GM18873 (cell line): ENCODE measurements around the gene COLEC12.

Experiments
- ATAC-seq: cut with Tn5 transposase; IDR thresholded peaks from one replicate; pipeline ENCODE4 v1.9.1; 2021; ENCODE audit warnings: mild to moderate bottlenecking, moderate library complexity, moderate number of reproducible peaks; ENCODE audit not compliant: unreplicated experiment, low FRiP score

COLEC12 gene

DNA sequence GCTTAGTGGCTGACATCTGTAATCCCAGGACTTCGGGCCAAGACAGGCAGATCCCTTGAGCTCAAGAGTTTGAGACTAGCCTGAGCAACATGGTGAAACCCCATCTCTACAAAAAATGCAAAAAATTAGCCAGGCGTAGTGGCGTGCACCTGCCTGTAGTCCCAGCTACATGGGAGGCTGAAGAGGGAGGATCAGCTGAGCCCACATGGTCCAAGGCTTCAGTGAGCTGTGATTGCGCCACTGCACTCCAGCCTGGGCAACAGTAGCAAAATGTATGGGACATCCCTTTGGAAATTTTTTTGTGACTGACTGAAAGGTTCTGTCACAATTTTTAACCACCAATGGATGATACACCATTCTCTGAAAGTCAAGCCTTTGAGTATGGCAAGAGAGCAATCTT, 6.3 kb upstream of the COLEC12 start:
- ATAC-seq = no peak

GRCh38 chr18:506264-506663, 5.8 kb upstream of the COLEC12 start:
- ATAC-seq = no peak

DNA sequence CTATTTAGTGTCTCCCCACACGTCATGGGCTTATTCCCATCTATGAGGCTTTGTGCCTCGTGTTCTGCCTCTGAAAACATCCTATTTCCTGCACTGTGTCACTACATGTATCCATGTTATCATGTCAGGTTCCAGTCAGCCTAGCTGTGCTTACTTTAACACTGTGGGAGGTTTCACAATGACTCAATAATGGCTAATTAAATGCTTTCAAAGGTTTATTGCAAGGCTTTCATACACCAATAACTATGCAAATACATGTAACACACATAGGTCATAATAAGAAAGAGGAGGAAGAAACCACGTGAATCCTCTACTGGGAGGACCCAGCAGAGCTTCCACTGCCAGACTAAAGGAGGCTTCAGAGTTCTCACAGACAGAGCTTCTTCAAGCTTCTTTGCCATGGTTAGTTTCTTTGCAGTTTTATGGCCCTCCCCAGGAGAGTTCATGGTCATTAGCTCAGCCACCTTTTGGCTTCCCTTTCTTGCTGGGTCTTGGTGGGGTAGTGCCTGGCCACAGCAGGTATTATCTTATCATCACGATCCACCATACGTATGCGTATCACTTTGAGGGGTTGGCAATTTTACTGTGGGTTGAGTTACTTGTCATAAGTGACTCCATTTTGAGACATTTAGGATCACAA, 5.1 kb upstream of the COLEC12 start:
- ATAC-seq = peak; percentile 96

DNA sequence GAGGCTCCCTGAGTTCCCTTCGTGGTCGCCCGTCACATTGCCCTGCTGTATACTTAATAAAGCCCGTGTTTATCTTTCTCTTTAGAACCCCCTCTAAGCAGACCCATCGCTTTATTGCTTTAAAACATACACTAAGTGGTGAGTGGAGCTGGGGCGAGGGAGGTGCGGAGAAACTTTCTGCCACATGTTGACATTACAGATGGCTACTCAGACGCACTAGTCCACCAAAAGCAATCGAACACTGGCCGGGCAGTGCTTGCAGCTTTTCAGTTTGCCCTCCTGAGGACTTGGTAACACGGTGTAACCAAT, 859 bp upstream of the COLEC12 start:
- ATAC-seq = no peak

DNA sequence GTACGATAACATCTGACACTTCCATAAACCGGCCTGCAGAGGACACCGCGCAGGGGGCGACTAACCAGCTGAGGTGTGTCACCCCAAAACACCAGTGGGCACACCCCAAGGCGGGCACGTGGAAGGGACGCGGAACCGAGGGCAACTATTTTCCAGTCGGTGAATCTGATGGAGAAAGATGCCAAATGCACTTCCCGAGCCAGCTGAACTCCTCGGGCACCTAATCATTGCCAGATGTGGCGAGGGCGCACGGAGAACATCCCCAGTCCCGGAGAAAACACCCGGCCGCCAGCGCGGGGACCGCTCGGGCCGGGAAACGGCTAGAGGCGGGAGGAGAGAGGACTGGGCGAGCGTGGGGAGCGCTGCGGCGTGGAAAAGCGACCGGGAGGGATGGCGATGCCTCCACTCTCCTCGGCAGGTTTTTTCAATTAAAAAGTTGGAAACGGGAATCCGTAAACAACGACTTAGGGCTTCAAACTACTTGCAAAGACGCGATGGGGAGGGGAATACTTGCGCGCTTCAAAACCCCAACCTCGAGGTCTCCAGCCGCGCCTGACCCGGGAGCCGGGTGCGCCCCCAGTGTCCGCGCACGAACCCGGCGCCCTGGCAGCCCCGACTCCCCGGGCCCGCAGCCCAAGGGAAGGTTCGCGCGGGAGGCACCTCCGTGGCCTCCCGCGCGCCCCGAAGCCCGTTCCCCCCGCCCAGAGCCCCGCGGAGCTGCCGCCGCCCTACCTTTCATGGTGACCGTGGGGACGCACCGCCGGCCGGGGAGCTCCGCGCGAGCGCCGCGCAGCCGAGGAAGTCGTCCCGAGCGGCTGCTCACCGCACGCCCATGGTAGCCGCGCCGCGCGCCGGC, 497 bp downstream of the COLEC12 start:
- ATAC-seq = no peak

DNA sequence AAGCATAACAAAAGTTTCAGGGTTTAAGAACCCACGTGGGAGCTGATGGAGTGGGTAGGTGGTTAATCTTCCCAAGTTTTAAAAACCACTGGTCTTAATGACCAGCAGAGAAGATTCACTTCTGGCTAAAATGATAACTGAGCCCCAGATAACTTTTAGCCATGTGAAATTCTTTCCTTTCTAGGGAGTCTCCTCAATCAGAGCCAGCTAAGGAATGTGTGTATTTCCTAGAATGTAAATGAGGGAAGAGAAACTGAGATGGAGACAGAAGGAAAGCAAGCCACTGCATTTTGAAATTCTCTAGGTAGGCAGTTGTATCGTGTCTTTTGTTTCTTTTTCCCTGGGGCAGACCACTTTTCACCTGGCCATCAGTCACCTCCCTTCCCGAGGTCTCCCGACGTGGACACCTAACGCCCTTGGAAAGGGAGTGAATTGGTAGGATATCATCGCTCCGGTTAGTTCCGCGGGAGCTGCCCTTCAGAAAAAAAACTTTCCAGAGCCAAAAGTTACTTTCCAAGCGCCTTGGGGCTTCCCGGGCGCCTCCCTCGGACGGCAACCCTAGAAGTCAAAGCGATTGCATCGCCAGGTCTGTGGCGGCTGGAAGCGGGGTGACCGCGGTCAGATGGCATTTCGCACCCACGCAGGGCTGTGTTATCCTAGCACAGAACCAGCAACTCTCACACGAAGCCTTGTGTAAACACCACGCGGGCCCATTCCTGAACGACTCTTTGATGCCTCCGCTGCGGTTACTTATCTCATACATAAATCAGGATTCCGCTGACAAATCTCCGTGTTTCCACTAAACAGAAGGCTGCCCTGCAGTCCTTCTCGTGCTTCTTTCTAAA, 1.3 kb downstream of the COLEC12 start:
- no peak for ATAC-seq

DNA sequence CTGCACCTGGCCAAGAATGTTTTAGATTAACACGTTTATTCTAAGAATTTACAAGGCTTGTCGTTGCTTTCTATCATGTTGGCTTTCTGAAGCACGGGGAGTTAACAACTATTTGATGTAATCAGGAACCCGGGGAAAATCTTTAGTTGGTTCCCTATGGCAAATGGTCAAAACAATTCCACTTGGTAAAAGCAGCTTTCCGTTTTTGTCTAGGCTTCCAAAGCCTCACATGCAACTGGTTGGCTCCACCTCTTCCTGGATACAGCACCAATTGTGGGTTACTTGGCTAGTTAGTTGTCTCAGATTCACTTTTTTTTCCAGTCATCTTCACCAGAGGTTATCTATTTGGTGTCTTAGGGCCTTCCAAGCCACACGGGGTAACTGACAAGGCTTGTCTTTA, 2.8 kb downstream of the COLEC12 start:
- no peak for ATAC-seq

DNA sequence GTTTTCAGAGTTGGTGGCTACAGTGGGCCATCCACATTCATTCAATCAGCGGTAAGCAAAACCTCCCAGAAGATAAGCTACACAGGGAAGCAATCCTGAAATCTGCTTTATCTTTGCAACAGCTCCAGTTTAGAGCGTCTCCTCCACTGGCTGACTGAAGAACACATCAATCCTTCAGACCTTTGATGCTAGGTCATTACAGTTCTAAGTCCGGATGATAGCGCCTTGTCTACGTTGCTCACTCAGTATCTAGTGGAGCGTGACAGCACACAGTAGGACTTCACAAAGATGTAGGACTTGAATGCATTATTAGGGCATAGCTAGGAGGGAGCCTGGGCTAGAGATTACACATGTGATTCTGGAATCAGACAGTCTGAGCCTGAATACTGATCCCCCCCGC, 5.0 kb downstream of the COLEC12 start:
- no peak for ATAC-seq

- ATAC-seq = no peak
Observed at GRCh38 chr18:495017-495416, 5.5 kb downstream of the COLEC12 start.

GRCh38 chr18:493986-494983, 6.2 kb downstream of the COLEC12 start:
- no peak for ATAC-seq

- ATAC-seq = no peak
Observed at GRCh38 chr18:492451-492850, 8.1 kb downstream of the COLEC12 start.

DNA sequence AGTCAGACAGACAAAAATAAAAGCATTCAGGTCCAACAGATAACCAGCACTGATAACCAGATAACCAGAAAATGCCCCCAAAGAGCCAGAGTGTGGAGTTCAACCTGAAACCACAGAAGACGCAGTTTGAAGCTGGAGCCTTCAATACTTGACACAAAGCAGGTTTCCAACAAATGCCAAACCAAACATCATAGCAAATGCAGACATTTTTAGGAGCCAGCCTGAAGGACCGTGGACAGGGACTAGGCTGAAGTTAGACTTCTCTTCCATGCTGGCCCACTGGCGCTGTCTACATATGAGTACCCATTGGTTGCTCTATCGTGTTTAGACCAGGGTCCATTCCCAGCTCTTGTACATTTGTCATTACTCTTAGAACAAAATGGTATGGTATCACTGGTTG, 9.9 kb downstream of the COLEC12 start:
- no peak for ATAC-seq

- no peak for ATAC-seq
Observed at GRCh38 chr18:490024-490366, 10.5 kb downstream of the COLEC12 start.

- no peak for ATAC-seq
Observed at GRCh38 chr18:489244-490023, 11.1 kb downstream of the COLEC12 start.

- ATAC-seq = no peak
Observed at GRCh38 chr18:486929-487740, 13.4 kb downstream of the COLEC12 start.

- ATAC-seq = peak; percentile 89
Observed at GRCh38 chr18:484749-485464, 15.6 kb downstream of the COLEC12 start.

GRCh38 chr18:478681-479080, 21.8 kb downstream of the COLEC12 start:
- no peak for ATAC-seq

GRCh38 chr18:477565-477964, 22.9 kb downstream of the COLEC12 start:
- no peak for ATAC-seq
